ENCODE measurements around the gene SOAT1. TPM values are rescaled to one million over a fixed set of nuclear protein-coding genes. Genes with fewer than 3 reads are reported as not detected.

Gene SOAT1
- total RNA-seq, 4 donors from 2014 or later = 1.7 to 8.0 (median 4.9) TPM

GRCh38 chr1:179278920-179279319, 14.7 kb upstream of the SOAT1 start:
- Histone ChIP-seq H3K27ac (no peak overlapping the region), H3K36me3 (no peaks in the 10 kb centered on the region), H3K4me3 (no peak overlapping the region), H3K27me3 (no peaks in the 10 kb centered on the region), H3K4me1 (no peaks in the 10 kb centered on the region), H3K9me3 (peaks cover 0 to 13% (median 4%) of the 10 kb centered on the region in 3 donors)
- 90 to 100% methylated on average over 5 of the region's 5 CpGs for WGBS, 2 donors
- TF ChIP-seq POLR2A (IDR thresholded peaks at IDR 0.05) = no peak
- TF ChIP-seq CTCF (IDR thresholded peaks at IDR 0.05) = no peak
- DNase-seq = no peak
- intact Hi-C loops (cut with DNase I) = no loop called here

GRCh38 chr1:179283992-179284391, 9.6 kb upstream of the SOAT1 start:
- no peaks in the 10 kb centered on the region for H3K36me3 ChIP-seq
- no peaks in the 10 kb centered on the region for H3K27me3 ChIP-seq
- no peaks in the 10 kb centered on the region for H3K4me1 ChIP-seq
- TF ChIP-seq CTCF (IDR thresholded peaks at IDR 0.05) (no peak), POLR2A (IDR thresholded peaks at IDR 0.05) (no peak)
- no peak overlapping the region for H3K4me3 ChIP-seq
- H3K27ac ChIP-seq = no peak overlapping the region
- DNase-seq = no peak
- intact Hi-C loops (cut with DNase I) = no loop called here
- H3K9me3 ChIP-seq = peaks cover 0 to 8% (median under 1%) of the 10 kb centered on the region in 3 donors
- 74 to 79% methylated on average over 2 of the region's 2 CpGs for WGBS, 2 donors

- no peaks in the 10 kb centered on the region for H3K36me3 ChIP-seq
- H3K4me1 ChIP-seq = peaks cover 1 to 6% (median 4%) of the 10 kb centered on the region in 3 donors
- intact Hi-C loops (cut with DNase I) = no loop called here
- H3K9me3 ChIP-seq = no peaks in the 10 kb centered on the region
- no peak for DNase-seq
- TF ChIP-seq CTCF (IDR thresholded peaks at IDR 0.05) = no peak
- no peak for TF ChIP-seq POLR2A (IDR thresholded peaks at IDR 0.05)
- no peak overlapping the region for H3K27ac ChIP-seq
- H3K27me3 ChIP-seq = no peaks in the 10 kb centered on the region
- H3K4me3 ChIP-seq = no peak overlapping the region
- 76 to 82% methylated on average over 6 of the region's 6 CpGs for WGBS, 2 donors
These were observed 5.7 kb upstream of the SOAT1 start for GRCh38 chr1:179287946-179288345.

GRCh38 chr1:179288977-179289376, 4.6 kb upstream of the SOAT1 start:
- WGBS, 2 donors = 69 to 93% methylated on average over 2 of the region's 2 CpGs
- no peak for TF ChIP-seq POLR2A (IDR thresholded peaks at IDR 0.05)
- Histone ChIP-seq H3K36me3 (no peaks in the 10 kb centered on the region), H3K4me1 (peaks cover 6 to 13% (median 7%) of the 10 kb centered on the region in 3 donors), H3K27me3 (no peaks in the 10 kb centered on the region), H3K9me3 (no peaks in the 10 kb centered on the region), H3K27ac (no peak overlapping the region), H3K4me3 (no peak overlapping the region)
- no peak for DNase-seq
- intact Hi-C loops (cut with DNase I) = no loop called here

- H3K27ac ChIP-seq = peak overlapping the region in 3 of 4 donors; percentile 17 to 94 (median 87)
- peaks cover 11 to 29% (median 16%) of the 10 kb centered on the region in 3 donors for H3K4me1 ChIP-seq
- H3K27me3 ChIP-seq = no peaks in the 10 kb centered on the region
- no peak for DNase-seq
- 97 to 98% methylated on average over 2 of the region's 2 CpGs for WGBS, 2 donors
- H3K36me3 ChIP-seq = no peaks in the 10 kb centered on the region
- intact Hi-C loops (cut with DNase I) = no loop called here
- no peaks in the 10 kb centered on the region for H3K9me3 ChIP-seq
- peak overlapping the region in 3 of 4 donors; percentile 71 to 84 (median 82) for H3K4me3 ChIP-seq
- TF ChIP-seq POLR2A (IDR thresholded peaks at IDR 0.05) (no peak), CTCF (IDR thresholded peaks at IDR 0.05) (no peak)
These were observed 1.7 kb downstream of the SOAT1 start for GRCh38 chr1:179295164-179295755.

Data from esophagus squamous epithelium (tissue), 5 donors.